HEK293T (cell line): ENCODE data around the gene APMAP.

ENCODE experiments used
- ELF4 ChIP-seq: fragments of 450-650 bp; IDR thresholded peaks from 2 replicates; pipeline ENCODE4 v1.6.1; 2017; ENCODE audit warnings: antibody characterized with exemption
- TF ChIP-seq, protein P1 (sequence below): fragments of 450-650 bp; IDR thresholded peaks from 2 replicates; pipeline ENCODE4 v1.6.1; 2016

GRCh38 chr20:25011261-25011660 lies 18.7 kb upstream of the APMAP start:
- TF ChIP-seq ELF4 = no peak
- TF ChIP-seq, protein P1, sequence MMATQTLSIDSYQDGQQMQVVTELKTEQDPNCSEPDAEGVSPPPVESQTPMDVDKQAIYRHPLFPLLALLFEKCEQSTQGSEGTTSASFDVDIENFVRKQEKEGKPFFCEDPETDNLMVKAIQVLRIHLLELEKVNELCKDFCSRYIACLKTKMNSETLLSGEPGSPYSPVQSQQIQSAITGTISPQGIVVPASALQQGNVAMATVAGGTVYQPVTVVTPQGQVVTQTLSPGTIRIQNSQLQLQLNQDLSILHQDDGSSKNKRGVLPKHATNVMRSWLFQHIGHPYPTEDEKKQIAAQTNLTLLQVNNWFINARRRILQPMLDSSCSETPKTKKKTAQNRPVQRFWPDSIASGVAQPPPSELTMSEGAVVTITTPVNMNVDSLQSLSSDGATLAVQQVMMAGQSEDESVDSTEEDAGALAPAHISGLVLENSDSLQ = no peak
